IgD-negative memory B cell (primary cell): ENCODE results near the gene SLC2A4. TPM values are rescaled to one million over a fixed set of nuclear protein-coding genes. Genes with fewer than 3 reads are reported as not detected.
A peak's percentile ranks its signal among the peaks of the same experiment; 100 is the strongest.

ENCODE experiments used
- H3K27ac Mint-ChIP-seq, 3 donors: one replicate each; pipeline ENCODE4 v1.8.0; 2020 to 2022; ENCODE audit warnings: mild to moderate bottlenecking in 3 of 3, mixed read lengths in 3 of 3, moderate library complexity in 1 of 3
- H3K27me3 Mint-ChIP-seq: one replicate; pipeline ENCODE4 v1.8.0; 2021; ENCODE audit warnings: mixed read lengths
- H3K36me3 Mint-ChIP-seq: one replicate; pipeline ENCODE4 v1.8.0; 2020; ENCODE audit warnings: mild to moderate bottlenecking, mixed read lengths
- H3K4me1 Mint-ChIP-seq, 3 donors: one replicate each; pipeline ENCODE4 v1.8.0; 2020 to 2022; ENCODE audit warnings: mixed read lengths in 3 of 3, mild to moderate bottlenecking in 1 of 3
- H3K4me3 Mint-ChIP-seq, 4 donors: one replicate each; pipeline ENCODE4 v1.8.0; 2020 to 2022; ENCODE audit warnings: mild to moderate bottlenecking in 4 of 4, mixed read lengths in 4 of 4, moderate library complexity in 3 of 4
- H3K9me3 Mint-ChIP-seq, 3 donors: one replicate each; pipeline ENCODE4 v1.8.0; 2020 to 2021; ENCODE audit warnings: mixed read lengths in 3 of 3, mild to moderate bottlenecking in 1 of 3
- polyA plus RNA-seq: library from polyadenylated mRNA; unstranded; fragments of 300-500 nt; fragmentation: Illumina TruSeq; gene quantifications from one replicate; pipeline ENCODE4 v1.2.3, GENCODE V29; 2021

SLC2A4 gene
- polyA plus RNA-seq, 1 donor from 2014 or later, result not detected

DNA sequence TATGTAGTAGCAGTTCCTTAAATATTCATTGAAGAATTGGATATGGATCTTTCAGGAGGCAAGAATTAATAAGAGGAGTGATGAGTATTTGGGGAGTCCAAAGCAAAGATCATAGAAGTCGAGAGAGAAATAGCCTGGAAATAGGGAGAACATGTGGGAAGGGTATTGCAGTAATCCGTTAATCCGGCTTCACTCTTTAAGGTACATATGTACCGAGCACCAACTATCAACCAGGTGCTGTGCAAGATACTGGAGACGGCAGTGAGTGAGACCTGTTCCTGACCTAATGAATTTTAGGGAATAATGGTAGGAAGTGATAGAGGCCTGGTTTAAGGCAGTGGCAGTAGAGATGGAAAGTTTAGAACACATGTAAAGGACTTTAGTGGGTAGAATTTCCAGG is 28.4 kb upstream of the SLC2A4 start:
- peaks cover 2% of the 10 kb centered on the region for H3K36me3 Mint-ChIP-seq
- H3K27ac Mint-ChIP-seq, result peak overlapping the region; percentile 99 to 100 (median 99)
- peaks cover 3% of the 10 kb centered on the region for H3K27me3 Mint-ChIP-seq
- H3K4me1 Mint-ChIP-seq, result peaks cover 27 to 31% (median 29%) of the 10 kb centered on the region in 3 donors
- H3K4me3 Mint-ChIP-seq, result peak overlapping the region; percentile 95 to 99 (median 96)
- no peaks in the 10 kb centered on the region for H3K9me3 Mint-ChIP-seq

DNA sequence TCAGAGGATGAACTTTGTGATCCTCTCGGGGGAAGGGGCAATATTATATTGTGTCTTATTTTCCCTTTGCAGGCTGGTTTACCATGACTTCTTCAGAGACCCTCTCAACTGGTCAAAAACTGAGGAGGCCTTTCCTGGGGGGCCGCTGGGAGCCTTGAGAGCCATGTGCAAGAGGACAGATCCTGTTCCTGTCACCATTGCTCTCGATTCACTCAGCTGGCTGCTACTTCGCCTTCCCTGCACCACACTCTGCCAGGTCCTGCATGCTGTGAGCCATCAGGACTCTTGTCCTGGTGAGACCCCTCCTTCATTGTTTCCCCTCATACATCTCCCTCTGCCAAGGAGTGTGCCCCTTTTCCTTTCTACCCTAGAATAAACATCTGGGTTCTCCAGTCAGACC is 27.0 kb upstream of the SLC2A4 start:
- peak overlapping the region in 1 of 4 donors; percentile 73 for H3K4me3 Mint-ChIP-seq
- H3K27me3 Mint-ChIP-seq, result peaks cover 3% of the 10 kb centered on the region

GRCh38 chr17:7256766-7257456 is 24.6 kb upstream of the SLC2A4 start:
- Mint-ChIP-seq H3K27me3 (peaks cover 6% of the 10 kb centered on the region), H3K4me3 (peak overlapping the region in 1 of 4 donors; percentile 8), H3K36me3 (peaks cover 6% of the 10 kb centered on the region), H3K27ac (peak overlapping the region in 2 of 3 donors; percentile 24 to 81), H3K4me1 (peaks cover 12 to 13% (median 13%) of the 10 kb centered on the region in 3 donors), H3K9me3 (no peaks in the 10 kb centered on the region)

More for the DNA sequence above, 27.0 kb upstream of the SLC2A4 start:
- Mint-ChIP-seq H3K27ac (no peak overlapping the region), H3K36me3 (peaks cover 5% of the 10 kb centered on the region), H3K4me1 (peaks cover 21 to 24% (median 21%) of the 10 kb centered on the region in 3 donors), H3K9me3 (no peaks in the 10 kb centered on the region)

DNA sequence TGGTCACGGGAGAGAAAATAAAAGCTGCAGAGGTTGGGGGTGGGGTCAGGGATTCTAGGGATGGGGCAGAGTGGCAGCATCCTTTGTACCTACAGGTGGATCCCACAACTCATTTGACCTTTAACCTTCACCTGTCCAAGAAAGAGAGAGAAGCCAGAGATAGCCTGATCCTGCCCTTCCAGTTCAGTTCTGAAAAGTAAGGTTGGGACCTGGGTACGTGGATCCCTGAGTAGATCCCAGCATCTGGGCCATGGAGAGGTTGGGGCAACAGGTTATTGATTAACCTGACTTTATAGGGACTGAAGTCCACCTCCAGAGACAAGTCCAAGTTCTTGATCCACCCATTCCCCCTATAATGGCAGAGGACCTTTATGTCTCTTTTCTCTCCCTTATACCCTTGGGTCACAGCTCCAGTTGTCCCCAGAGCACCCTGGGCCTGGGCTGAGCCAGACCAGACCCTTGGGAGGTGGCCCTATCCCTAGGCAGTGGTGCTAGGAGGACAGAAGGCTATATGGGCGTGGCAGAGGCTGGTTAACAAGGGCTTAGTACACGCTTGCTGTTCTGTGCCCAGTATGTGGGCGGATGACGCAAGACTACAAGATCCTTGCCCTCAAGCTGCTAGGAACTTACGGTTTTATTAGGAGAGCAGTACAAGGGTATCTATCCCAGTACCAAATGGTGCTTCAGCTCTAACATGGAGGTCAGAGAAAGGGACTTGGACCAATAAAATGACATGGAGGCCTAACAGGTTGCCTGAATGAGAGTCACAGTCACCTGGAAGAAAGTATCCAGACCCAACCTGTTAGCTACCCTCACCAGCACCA is 22.6 kb upstream of the SLC2A4 start:
- Mint-ChIP-seq H3K4me1 (peaks cover 3 to 16% (median 13%) of the 10 kb centered on the region in 3 donors), H3K27ac (peak overlapping the region in 1 of 3 donors; percentile 62), H3K27me3 (peaks cover 21% of the 10 kb centered on the region), H3K4me3 (peak overlapping the region in 2 of 4 donors; percentile 60 to 65), H3K9me3 (no peaks in the 10 kb centered on the region), H3K36me3 (peaks cover 4% of the 10 kb centered on the region)

DNA sequence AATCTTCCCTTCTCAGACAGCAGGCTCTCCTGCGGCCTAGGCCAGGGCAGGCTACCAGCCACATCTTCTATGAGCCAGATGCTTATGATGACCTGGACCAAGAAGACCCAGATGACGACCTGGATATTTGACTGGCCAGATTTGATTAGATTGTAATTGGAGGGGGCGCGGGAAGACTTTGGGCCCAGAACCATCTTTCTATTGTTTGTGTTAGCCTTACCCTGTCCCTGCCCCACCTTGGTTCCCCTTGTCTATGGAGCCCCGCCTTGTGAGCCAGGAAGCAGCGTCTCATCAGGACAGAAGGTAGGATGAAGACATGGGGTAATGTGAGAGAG is 22.0 kb upstream of the SLC2A4 start:
- H3K27ac Mint-ChIP-seq, result peak overlapping the region in 1 of 3 donors; percentile 62

DNA sequence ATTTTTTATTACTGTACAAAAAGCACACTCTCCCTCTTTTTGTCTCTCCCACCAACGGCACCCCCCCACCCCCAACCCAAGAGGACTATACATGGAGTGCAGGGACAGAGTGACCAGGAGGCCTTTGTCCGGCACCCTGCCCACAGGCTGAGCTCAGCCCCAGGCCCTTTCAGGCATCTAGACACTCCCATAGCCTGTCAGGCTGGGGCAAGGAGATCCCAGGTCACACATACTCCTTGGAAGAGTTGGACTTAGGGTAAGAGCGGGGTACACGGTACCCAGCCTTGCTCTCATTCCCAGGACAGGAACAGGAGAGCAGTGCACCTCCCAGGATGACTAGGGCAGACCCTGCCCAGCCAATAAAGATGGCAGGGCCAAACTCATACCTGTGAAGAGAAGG is 21.4 kb upstream of the SLC2A4 start:
- Mint-ChIP-seq H3K27me3 (peaks cover 22% of the 10 kb centered on the region), H3K4me3 (peak overlapping the region in 3 of 4 donors; percentile 22 to 67 (median 57)), H3K27ac (peak overlapping the region in 2 of 3 donors; percentile 69 to 71), H3K9me3 (no peaks in the 10 kb centered on the region), H3K36me3 (peaks cover 4% of the 10 kb centered on the region), H3K4me1 (peaks cover 5 to 18% (median 13%) of the 10 kb centered on the region in 3 donors)

More for the DNA sequence above, 22.0 kb upstream of the SLC2A4 start:
- H3K9me3 Mint-ChIP-seq, result no peaks in the 10 kb centered on the region
- H3K4me3 Mint-ChIP-seq, result peak overlapping the region in 2 of 4 donors; percentile 60 to 65
- peaks cover 5 to 18% (median 13%) of the 10 kb centered on the region in 3 donors for H3K4me1 Mint-ChIP-seq
- H3K36me3 Mint-ChIP-seq, result peaks cover 4% of the 10 kb centered on the region
- peaks cover 22% of the 10 kb centered on the region for H3K27me3 Mint-ChIP-seq

DNA sequence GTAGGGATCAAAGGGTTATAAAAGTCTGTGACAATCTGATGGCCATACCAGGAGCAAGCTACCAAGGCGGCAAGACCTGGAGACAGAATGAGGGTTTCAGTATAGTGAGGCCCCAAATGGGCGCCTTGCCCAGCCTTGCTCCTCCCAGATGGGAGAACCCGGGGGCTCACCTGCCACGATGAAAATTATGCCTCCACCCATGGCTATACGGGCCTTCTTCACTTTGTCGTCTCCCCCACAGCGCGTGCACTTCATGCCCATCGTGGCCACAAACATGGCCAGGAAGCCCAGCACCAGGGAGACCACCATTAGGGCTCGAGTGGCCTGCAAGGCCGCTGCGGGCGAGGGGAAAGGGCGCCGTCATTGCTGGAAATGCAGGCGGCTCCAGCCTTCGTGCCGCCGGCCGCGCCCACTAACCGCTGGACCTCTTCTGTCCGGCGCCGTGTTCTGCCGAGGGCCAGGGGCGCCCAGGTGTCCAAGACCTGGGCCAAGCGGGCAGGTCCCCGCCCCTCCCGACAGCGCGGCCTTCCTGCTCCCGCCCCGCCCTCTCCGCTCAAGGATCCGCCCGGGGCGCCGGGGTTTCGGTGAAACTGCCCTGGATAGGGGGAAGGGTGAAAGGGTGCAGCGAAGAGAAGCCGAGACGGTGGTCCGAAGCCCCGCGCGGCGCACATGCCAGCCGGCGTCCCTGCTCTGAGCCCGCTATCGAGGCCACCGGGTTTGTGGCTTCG is 20.7 kb upstream of the SLC2A4 start:
- Mint-ChIP-seq H3K4me3 (peak overlapping the region; percentile 57 to 89 (median 78)), H3K4me1 (peaks cover 5 to 18% (median 13%) of the 10 kb centered on the region in 3 donors), H3K27ac (peak overlapping the region in 2 of 3 donors; percentile 18 to 69), H3K36me3 (peaks cover 4% of the 10 kb centered on the region), H3K9me3 (no peaks in the 10 kb centered on the region), H3K27me3 (peaks cover 25% of the 10 kb centered on the region)

DNA sequence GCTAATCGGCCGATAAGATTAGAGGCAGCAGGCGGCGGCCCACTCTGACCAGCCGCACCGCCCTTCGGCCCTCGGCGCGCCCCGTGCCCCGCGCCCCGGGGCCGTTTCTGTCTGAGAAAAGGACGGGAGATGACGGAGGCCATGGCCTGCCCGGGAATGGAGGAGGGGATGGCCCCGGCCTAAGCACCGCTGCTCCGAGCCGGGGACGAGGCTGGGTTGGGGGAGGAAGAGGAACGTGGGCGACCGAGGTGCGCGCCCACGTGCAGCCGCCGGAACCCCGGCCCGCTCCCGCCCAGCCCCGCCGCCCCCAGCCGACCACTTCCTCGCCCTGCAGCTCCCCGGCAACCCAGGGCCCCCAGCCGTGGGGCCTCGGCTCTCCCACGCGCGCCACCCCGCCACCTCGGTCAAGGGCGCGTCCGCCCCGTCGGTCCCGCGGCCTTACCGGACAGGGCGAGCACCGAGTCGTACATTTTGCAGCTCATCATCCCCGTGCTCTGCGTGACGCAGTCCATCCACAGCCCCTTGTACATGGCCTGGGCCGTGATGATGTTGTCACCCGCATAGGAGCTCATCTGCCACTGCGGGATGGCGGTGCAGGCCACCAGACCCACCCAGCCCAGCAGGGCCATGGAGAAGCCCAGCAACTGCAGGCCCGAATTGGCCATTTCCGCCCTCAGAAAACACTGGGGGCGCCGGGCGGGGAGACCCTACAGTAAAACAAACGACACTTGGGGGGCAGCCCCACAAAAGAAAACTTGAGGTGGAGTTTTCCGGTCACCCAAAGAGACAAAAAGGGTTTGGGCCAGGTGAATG is 19.9 kb upstream of the SLC2A4 start:
- H3K4me1 Mint-ChIP-seq, result peaks cover 5 to 18% (median 12%) of the 10 kb centered on the region in 3 donors
- peak overlapping the region in 2 of 3 donors; percentile 87 to 88 for H3K27ac Mint-ChIP-seq
- H3K4me3 Mint-ChIP-seq, result peak overlapping the region; percentile 38 to 92 (median 78)
- no peaks in the 10 kb centered on the region for H3K9me3 Mint-ChIP-seq
- H3K27me3 Mint-ChIP-seq, result peaks cover 25% of the 10 kb centered on the region
- H3K36me3 Mint-ChIP-seq, result peaks cover 4% of the 10 kb centered on the region

DNA sequence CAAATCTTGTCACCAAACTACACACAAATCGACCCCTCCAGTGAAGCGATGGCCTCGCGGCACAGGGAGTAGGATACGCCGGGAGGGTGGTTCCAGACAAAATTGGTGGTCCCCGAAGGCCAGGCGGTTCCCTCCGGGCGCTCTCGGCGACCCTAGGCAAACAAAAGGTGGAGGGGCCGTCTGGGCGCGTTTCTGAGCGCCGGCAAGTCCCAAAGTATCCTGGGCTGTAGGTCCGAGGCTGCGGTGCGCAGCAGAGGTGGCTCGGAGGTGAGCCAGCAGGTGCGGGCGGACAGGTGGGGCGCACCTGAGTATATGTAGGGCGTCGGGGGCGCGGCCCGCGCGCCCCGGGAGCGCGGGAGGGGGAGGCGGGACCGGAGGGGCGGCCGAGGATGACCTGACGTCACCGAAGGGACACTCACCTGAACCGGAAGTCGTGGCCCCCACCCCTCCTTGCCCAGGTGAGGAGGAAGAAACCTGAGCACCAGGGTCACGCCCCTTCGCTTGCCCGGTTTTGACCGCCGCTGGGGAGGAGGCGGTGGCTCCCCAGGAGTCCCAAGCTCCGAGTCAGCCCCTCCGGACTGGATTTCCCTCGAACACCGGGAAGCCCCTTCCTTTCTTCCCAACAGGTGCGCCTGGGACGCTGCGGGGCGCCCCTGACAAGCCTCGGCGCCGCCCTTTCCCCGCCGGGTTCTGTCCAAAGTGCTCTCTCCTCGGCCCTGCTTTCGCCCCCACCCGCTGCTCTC is 19.2 kb upstream of the SLC2A4 start, which contains the start of gene CLDN7:
CLDN7 (minus strand) TSS at position 287 of the 743 bp plus-strand sequence. CDS start 435 bp downstream, outside the sequence.
- Mint-ChIP-seq H3K9me3 (no peaks in the 10 kb centered on the region), H3K27me3 (peaks cover 28% of the 10 kb centered on the region), H3K27ac (peak within 1 kb of the TSS; percentile 74 to 95 (median 88)), H3K4me1 (peaks cover 5 to 18% (median 10%) of the 10 kb centered on the region in 3 donors), H3K36me3 (peaks cover 4% of the 10 kb centered on the region), H3K4me3 (peak within 1 kb of the TSS; percentile 73 to 92 (median 86))

- Mint-ChIP-seq H3K36me3 (peaks cover 6% of the 10 kb centered on the region), H3K4me3 (peak overlapping the region; percentile 70 to 92 (median 82)), H3K27me3 (peaks cover 28% of the 10 kb centered on the region), H3K4me1 (peaks cover 5 to 18% (median 10%) of the 10 kb centered on the region in 3 donors), H3K9me3 (no peaks in the 10 kb centered on the region), H3K27ac (peak overlapping the region in 2 of 3 donors; percentile 74 to 95)
Measured at GRCh38 chr17:7262935-7263800, 18.4 kb upstream of the SLC2A4 start.

- Mint-ChIP-seq H3K4me1 (peaks cover 5 to 18% (median 10%) of the 10 kb centered on the region in 3 donors), H3K27me3 (peaks cover 28% of the 10 kb centered on the region), H3K4me3 (peak overlapping the region in 2 of 4 donors; percentile 35 to 79), H3K27ac (peak overlapping the region in 1 of 3 donors; percentile 74), H3K9me3 (no peaks in the 10 kb centered on the region), H3K36me3 (peaks cover 3% of the 10 kb centered on the region)
Measured at GRCh38 chr17:7263801-7264078, 17.8 kb upstream of the SLC2A4 start.

DNA sequence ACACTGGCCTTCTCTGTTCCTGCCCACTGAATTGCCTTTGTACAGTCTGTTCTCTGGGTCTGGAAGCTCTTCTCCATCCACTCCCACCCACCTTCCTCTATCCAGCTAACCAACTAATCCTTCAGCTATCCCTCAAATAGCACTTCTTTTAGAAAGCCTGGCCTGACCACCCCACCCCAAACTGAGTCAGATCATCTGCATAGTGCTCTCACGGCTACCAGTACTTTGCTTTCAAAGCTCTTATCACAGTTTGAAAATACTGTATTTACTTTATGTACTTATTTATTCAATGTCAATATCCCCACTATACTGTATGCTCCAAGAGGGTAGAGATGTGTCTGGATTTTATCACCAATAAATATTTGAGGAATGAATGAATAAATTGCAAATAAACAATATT is 14.7 kb upstream of the SLC2A4 start:
- no peak overlapping the region for H3K4me3 Mint-ChIP-seq
- peaks cover 2% of the 10 kb centered on the region for H3K36me3 Mint-ChIP-seq
- H3K27me3 Mint-ChIP-seq, result peaks cover 27% of the 10 kb centered on the region
- no peak overlapping the region for H3K27ac Mint-ChIP-seq
- H3K4me1 Mint-ChIP-seq, result peaks cover 5 to 19% (median 10%) of the 10 kb centered on the region in 3 donors
- H3K9me3 Mint-ChIP-seq, result no peaks in the 10 kb centered on the region

DNA sequence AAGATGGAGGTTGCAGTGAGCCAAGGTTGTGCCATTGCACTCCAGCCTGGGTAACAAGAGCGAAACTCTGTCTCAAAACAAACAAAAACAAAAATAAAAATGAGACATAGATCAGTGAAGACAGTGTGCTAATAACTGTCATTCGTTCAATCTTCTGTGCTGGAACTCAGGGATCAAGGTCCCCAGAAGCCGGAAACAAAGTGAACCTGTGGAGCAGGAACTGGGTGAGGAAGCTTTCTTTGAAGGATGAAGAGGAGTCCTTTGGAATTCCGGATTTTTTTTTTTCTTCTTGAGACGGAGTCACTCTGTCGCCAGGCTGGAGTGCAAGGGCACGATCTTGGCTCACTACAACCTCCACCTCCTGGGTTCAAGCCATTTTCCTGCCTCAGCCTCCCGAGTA is 2.1 kb upstream of the SLC2A4 start:
- Mint-ChIP-seq H3K36me3 (no peaks in the 10 kb centered on the region), H3K27me3 (peaks cover 22% of the 10 kb centered on the region), H3K27ac (peak overlapping the region in 1 of 3 donors; percentile 10), H3K4me1 (peaks cover 9 to 11% (median 9%) of the 10 kb centered on the region in 3 donors), H3K4me3 (peak overlapping the region in 1 of 4 donors; percentile 76), H3K9me3 (peaks cover 0 to 1% (median 0%) of the 10 kb centered on the region in 3 donors)
